OCI-LY3 (cell line): ENCODE measurements around the gene HCK.

Experiments used
- H2AFZ ChIP-seq: fragments of 200-600, 300-600 bp; shearing (Covaris generic); 2 replicates; pipeline ENCODE4 v1.6.0; 2014; ENCODE audit warnings: antibody characterized with exemption, low read depth, low read length
- H3K27ac ChIP-seq: fragments of 200-600, 300-600 bp; sonication (generic); 2 replicates; pipeline ENCODE4 v1.5.1; 2014; ENCODE audit warnings: mild to moderate bottlenecking, low read length, moderate library complexity, mixed read lengths
- H3K27me3 ChIP-seq: fragments of 200-600, 300-600 bp; sonication (generic); 2 replicates; pipeline ENCODE4 v1.6.1; 2014; ENCODE audit warnings: low read depth, low read length, mixed read lengths
- H3K36me3 ChIP-seq: fragments of 200-600, 300-600 bp; sonication (generic); replicated peaks from 2 replicates; pipeline ENCODE3; 2014; ENCODE audit warnings: low read depth, low read length, mixed read lengths
- H3K4me1 ChIP-seq: fragments of 300-600, 200-600 bp; sonication (generic); 2 replicates; pipeline ENCODE4 v1.6.1; 2014; ENCODE audit warnings: low read length, mixed read lengths
- H3K4me2 ChIP-seq: fragments of 200-600, 300-600 bp; sonication (generic); 2 replicates; pipeline ENCODE4 v1.6.1; 2014; ENCODE audit warnings: low read length, mixed read lengths
- H3K4me3 ChIP-seq: fragments of 300-600, 200-600 bp; sonication (generic); 2 replicates; pipeline ENCODE4 v1.5.1; 2014; ENCODE audit warnings: antibody characterized with exemption, mild to moderate bottlenecking, low read length, moderate library complexity
- H3K79me2 ChIP-seq: fragments of 300-600, 200-600 bp; shearing (Covaris generic); 2 replicates; pipeline ENCODE4 v1.6.1; 2014; ENCODE audit warnings: mild to moderate bottlenecking, low read length, mixed read lengths
- H3K9ac ChIP-seq: fragments of 300-600, 200-600 bp; shearing (Covaris generic); 2 replicates; pipeline ENCODE4 v1.6.0; 2014; ENCODE audit warnings: mild to moderate bottlenecking, low read length, moderate library complexity
- H3K9me3 ChIP-seq: fragments of 200-600, 300-600 bp; shearing (Covaris generic); 2 replicates; pipeline ENCODE4 v1.6.1; 2014; ENCODE audit warnings: low read length, mixed read lengths; ENCODE audit not compliant: insufficient read depth
- H4K20me1 ChIP-seq: fragments of 200-600, 300-600 bp; sonication (generic); 2 replicates; pipeline ENCODE4 v1.6.1; 2016; ENCODE audit warnings: low read length, mixed read lengths; ENCODE audit not compliant: insufficient read depth
- EZH2phosphoT487 ChIP-seq: fragments of 200-600 bp; shearing (Covaris generic); IDR thresholded peaks from 2 replicates; pipeline ENCODE4 v1.6.1; 2018; ENCODE audit warnings: antibody characterized with exemption, mixed run types, low read depth
- TF ChIP-seq, protein P1 (sequence below): fragments of 200-600, 300-600 bp; sonication (generic); IDR thresholded peaks from 2 replicates; pipeline ENCODE4 v1.5.1; 2014; ENCODE audit warnings: antibody characterized with exemption, low read length, low read depth

HCK gene

DNA sequence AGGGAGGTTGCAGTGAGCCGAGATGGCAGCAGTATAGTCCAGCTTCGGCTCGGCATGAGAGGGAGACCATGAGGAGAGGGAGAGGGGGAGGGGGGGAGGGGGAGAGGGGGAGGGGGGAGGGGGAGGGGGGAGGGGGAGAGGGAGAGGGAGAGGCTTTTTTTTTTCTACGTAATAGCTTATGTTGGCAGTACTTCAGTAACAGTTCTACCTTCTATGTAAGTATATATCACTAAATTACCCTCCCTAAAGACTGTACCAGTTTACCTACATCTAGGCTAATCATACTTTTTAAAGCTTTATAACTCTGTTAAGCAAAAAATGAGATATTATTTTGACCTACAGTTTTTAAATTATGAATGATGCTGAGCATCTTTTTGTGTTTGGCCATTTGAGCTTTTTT is 71.0 kb downstream of the HCK start:
- peaks cover 23% of the 10 kb centered on the region for H4K20me1 ChIP-seq
- H2AFZ ChIP-seq: no peak overlapping the region
- H3K4me1 ChIP-seq: no peaks in the 10 kb centered on the region
- H3K79me2 ChIP-seq: peaks cover 60% of the 10 kb centered on the region
- peaks cover 32% of the 10 kb centered on the region for H3K36me3 ChIP-seq
- no peak overlapping the region for H3K27ac ChIP-seq
- no peak for TF ChIP-seq EZH2phosphoT487
- TF ChIP-seq, protein P1, sequence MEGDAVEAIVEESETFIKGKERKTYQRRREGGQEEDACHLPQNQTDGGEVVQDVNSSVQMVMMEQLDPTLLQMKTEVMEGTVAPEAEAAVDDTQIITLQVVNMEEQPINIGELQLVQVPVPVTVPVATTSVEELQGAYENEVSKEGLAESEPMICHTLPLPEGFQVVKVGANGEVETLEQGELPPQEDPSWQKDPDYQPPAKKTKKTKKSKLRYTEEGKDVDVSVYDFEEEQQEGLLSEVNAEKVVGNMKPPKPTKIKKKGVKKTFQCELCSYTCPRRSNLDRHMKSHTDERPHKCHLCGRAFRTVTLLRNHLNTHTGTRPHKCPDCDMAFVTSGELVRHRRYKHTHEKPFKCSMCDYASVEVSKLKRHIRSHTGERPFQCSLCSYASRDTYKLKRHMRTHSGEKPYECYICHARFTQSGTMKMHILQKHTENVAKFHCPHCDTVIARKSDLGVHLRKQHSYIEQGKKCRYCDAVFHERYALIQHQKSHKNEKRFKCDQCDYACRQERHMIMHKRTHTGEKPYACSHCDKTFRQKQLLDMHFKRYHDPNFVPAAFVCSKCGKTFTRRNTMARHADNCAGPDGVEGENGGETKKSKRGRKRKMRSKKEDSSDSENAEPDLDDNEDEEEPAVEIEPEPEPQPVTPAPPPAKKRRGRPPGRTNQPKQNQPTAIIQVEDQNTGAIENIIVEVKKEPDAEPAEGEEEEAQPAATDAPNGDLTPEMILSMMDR: no peak
- H3K9ac ChIP-seq: no peak overlapping the region
- H3K9me3 ChIP-seq: no peaks in the 10 kb centered on the region
- no peaks in the 10 kb centered on the region for H3K27me3 ChIP-seq
- H3K4me3 ChIP-seq: no peak overlapping the region
- H3K4me2 ChIP-seq: no peak overlapping the region

DNA sequence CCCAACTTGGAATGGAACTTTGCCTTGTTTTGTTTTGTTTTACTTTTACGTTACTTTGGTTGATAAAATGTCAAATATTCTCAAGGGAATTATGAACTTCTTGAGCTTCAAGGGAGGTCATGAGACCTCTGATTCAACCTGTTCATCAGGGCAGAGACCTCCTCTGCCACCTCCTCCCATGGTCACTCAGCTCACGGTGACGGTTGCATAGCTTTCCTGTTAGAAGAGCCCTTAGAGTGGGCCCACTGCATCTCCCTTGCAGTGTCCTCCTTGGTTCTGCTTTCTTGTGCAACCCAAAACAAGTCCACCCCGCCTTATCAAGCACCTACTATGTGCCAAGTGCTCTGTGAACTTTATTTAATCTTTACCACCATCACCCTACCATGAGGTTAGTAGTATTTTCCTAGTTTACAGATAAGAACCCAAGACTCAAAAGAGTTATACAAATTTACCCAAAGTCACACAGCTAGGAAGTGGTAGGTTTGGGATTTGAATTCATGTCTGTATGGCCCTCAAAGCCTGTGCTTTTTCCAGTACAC is 72.9 kb downstream of the HCK start:
- no peak overlapping the region for H3K4me2 ChIP-seq
- H3K9ac ChIP-seq: no peak overlapping the region
- peaks cover 58% of the 10 kb centered on the region for H3K79me2 ChIP-seq
- no peak overlapping the region for H2AFZ ChIP-seq
- no peak overlapping the region for H3K4me3 ChIP-seq
- no peaks in the 10 kb centered on the region for H3K4me1 ChIP-seq
- TF ChIP-seq, protein P1: no peak
- TF ChIP-seq EZH2phosphoT487: no peak
- H3K27ac ChIP-seq: no peak overlapping the region
- peaks cover 28% of the 10 kb centered on the region for H3K36me3 ChIP-seq
- H4K20me1 ChIP-seq: peaks cover 36% of the 10 kb centered on the region
- H3K27me3 ChIP-seq: no peaks in the 10 kb centered on the region
- H3K9me3 ChIP-seq: no peaks in the 10 kb centered on the region

DNA sequence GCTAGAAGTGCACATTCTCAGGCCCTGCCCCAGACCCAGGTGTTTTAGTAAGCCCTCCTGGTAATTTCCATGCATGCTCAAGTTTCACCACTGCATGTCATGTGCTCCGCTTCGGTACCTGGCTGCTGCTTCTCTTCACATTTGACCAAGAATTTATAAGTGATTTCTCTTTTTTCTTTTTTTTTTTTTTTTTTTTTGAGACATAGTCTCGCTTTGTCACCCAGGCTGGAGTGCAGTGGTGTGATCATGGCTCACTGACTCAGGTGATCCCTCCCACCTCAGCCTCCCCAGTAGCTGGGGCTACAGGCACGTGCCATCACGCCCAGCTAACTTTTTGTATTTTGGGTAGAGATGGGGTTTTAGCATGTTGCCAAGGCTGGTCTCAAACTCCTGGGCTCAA is 73.5 kb downstream of the HCK start:
- no peaks in the 10 kb centered on the region for H3K27me3 ChIP-seq
- peaks cover 29% of the 10 kb centered on the region for H3K36me3 ChIP-seq
- no peak overlapping the region for H3K27ac ChIP-seq
- no peaks in the 10 kb centered on the region for H3K9me3 ChIP-seq
- H2AFZ ChIP-seq: no peak overlapping the region
- peaks cover 41% of the 10 kb centered on the region for H4K20me1 ChIP-seq
- TF ChIP-seq, protein P1: no peak
- no peak for TF ChIP-seq EZH2phosphoT487
- H3K4me1 ChIP-seq: no peaks in the 10 kb centered on the region
- H3K4me2 ChIP-seq: no peak overlapping the region
- H3K9ac ChIP-seq: no peak overlapping the region
- peaks cover 58% of the 10 kb centered on the region for H3K79me2 ChIP-seq
- H3K4me3 ChIP-seq: no peak overlapping the region

DNA sequence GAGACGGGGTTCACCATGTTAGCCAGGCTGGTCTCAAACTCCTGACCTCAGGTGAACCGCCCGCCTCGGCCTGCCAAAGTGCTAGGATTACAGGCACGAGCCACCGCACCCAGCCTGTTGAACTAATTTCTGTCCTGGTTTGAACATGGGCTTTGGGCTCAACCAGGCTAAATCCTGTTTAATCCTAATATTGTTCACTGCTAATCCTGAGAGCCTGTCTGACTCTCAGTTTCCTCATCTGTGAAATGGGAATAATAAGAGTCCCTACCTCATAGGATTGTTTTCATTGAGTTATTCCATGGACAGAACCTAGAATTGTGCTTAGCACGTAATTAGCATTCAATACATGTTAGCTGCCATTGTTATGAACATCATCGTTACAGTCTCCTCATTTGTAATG is 74.9 kb downstream of the HCK start:
- Histone ChIP-seq H3K79me2 (peaks cover 65% of the 10 kb centered on the region), H4K20me1 (peaks cover 54% of the 10 kb centered on the region), H3K9ac (no peak overlapping the region), H3K4me1 (no peaks in the 10 kb centered on the region), H2AFZ (no peak overlapping the region), H3K4me3 (no peak overlapping the region), H3K36me3 (peaks cover 32% of the 10 kb centered on the region), H3K4me2 (no peak overlapping the region), H3K27me3 (no peaks in the 10 kb centered on the region), H3K27ac (no peak overlapping the region), H3K9me3 (no peaks in the 10 kb centered on the region)
- TF ChIP-seq, protein P1: no peak
- TF ChIP-seq EZH2phosphoT487: no peak
